ENCODE measurements around the gene C2orf81. TPM values are rescaled to one million over a fixed set of nuclear protein-coding genes. Genes with fewer than 3 reads are reported as not detected.

C2orf81 gene
- total and polyA plus RNA-seq, 4 donors = 0.08 to 0.44 (median 0.29) TPM

DNA sequence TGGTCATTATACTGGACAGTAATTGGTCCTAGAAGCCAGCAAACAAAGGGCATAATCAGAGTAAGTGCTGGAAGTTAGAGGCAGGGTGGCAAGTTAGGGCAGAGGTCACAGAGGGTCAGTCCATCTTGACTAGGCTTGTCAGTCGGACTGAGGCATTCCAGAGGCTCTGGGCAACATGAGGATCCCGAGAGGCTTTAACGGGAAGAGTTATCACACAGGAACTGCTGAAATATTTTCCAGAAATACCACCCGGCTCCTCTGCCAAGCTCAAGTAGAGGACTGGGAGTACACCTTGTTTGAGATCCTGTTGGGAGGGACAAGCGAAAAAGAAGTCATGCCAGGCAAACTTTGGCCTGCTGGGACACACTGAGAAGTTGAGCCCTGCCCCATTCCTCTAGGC is 13.7 kb downstream of the C2orf81 start:
- DNase-seq (ENCODE audit: low spot score) = no peak
- TF ChIP-seq SP1 (IDR thresholded peaks at IDR 0.05) (no peak), TAF1 (conservative IDR thresholded peaks at IDR 0.05) (no peak), GABPA (IDR thresholded peaks at IDR 0.05 in 1 of 2, conservative IDR thresholded peaks at IDR 0.05 in 1 of 2) (no peak), HNF4G (IDR thresholded peaks at IDR 0.05) (no peak), HNF4A (conservative IDR thresholded peaks at IDR 0.05) (no peak), NR2F2 (IDR thresholded peaks at IDR 0.05) (no peak), JUND (IDR thresholded peaks at IDR 0.05) (no peak), FOXA1 (IDR thresholded peaks at IDR 0.05) (no peak), RAD21 (IDR thresholded peaks at IDR 0.05) (no peak), RXRA (IDR thresholded peaks at IDR 0.05) (no peak), YY1 (IDR thresholded peaks at IDR 0.05) (no peak), MAX (IDR thresholded peaks at IDR 0.05) (no peak), ATF3 (IDR thresholded peaks at IDR 0.05) (no peak), FOXA2 (IDR thresholded peaks at IDR 0.05) (no peak), EGR1 (IDR thresholded peaks at IDR 0.05; ENCODE audit: low read depth in 2 of 2) (no peak)
- TF ChIP-seq, protein P1, sequence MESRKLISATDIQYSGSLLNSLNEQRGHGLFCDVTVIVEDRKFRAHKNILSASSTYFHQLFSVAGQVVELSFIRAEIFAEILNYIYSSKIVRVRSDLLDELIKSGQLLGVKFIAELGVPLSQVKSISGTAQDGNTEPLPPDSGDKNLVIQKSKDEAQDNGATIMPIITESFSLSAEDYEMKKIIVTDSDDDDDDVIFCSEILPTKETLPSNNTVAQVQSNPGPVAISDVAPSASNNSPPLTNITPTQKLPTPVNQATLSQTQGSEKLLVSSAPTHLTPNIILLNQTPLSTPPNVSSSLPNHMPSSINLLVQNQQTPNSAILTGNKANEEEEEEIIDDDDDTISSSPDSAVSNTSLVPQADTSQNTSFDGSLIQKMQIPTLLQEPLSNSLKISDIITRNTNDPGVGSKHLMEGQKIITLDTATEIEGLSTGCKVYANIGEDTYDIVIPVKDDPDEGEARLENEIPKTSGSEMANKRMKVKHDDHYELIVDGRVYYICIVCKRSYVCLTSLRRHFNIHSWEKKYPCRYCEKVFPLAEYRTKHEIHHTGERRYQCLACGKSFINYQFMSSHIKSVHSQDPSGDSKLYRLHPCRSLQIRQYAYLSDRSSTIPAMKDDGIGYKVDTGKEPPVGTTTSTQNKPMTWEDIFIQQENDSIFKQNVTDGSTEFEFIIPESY (IDR thresholded peaks at IDR 0.05) = no peak
- TF ChIP-seq, protein P2, sequence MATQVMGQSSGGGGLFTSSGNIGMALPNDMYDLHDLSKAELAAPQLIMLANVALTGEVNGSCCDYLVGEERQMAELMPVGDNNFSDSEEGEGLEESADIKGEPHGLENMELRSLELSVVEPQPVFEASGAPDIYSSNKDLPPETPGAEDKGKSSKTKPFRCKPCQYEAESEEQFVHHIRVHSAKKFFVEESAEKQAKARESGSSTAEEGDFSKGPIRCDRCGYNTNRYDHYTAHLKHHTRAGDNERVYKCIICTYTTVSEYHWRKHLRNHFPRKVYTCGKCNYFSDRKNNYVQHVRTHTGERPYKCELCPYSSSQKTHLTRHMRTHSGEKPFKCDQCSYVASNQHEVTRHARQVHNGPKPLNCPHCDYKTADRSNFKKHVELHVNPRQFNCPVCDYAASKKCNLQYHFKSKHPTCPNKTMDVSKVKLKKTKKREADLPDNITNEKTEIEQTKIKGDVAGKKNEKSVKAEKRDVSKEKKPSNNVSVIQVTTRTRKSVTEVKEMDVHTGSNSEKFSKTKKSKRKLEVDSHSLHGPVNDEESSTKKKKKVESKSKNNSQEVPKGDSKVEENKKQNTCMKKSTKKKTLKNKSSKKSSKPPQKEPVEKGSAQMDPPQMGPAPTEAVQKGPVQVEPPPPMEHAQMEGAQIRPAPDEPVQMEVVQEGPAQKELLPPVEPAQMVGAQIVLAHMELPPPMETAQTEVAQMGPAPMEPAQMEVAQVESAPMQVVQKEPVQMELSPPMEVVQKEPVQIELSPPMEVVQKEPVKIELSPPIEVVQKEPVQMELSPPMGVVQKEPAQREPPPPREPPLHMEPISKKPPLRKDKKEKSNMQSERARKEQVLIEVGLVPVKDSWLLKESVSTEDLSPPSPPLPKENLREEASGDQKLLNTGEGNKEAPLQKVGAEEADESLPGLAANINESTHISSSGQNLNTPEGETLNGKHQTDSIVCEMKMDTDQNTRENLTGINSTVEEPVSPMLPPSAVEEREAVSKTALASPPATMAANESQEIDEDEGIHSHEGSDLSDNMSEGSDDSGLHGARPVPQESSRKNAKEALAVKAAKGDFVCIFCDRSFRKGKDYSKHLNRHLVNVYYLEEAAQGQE (IDR thresholded peaks at IDR 0.05) = no peak
- TF ChIP-seq, protein P3, sequence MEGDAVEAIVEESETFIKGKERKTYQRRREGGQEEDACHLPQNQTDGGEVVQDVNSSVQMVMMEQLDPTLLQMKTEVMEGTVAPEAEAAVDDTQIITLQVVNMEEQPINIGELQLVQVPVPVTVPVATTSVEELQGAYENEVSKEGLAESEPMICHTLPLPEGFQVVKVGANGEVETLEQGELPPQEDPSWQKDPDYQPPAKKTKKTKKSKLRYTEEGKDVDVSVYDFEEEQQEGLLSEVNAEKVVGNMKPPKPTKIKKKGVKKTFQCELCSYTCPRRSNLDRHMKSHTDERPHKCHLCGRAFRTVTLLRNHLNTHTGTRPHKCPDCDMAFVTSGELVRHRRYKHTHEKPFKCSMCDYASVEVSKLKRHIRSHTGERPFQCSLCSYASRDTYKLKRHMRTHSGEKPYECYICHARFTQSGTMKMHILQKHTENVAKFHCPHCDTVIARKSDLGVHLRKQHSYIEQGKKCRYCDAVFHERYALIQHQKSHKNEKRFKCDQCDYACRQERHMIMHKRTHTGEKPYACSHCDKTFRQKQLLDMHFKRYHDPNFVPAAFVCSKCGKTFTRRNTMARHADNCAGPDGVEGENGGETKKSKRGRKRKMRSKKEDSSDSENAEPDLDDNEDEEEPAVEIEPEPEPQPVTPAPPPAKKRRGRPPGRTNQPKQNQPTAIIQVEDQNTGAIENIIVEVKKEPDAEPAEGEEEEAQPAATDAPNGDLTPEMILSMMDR (IDR thresholded peaks at IDR 0.05; ENCODE audit: low read depth, low read length, missing input control) = no peak
- H3K27ac ChIP-seq (ENCODE audit: low read depth in 1 of 2, low read length in 2 of 2) = no peak overlapping the region
- no peaks in the 10 kb centered on the region for H3K27me3 ChIP-seq (ENCODE audit: control insufficient read depth in 4 of 4, insufficient read depth in 4 of 4, low read length in 3 of 4)
- H3K36me3 ChIP-seq (ENCODE audit: control insufficient read depth in 4 of 4, insufficient read depth in 3 of 4, low read depth in 1 of 4, low read length in 3 of 4) = no peaks in the 10 kb centered on the region
- no peaks in the 10 kb centered on the region for H3K4me1 ChIP-seq (ENCODE audit: control insufficient read depth in 4 of 4, insufficient read depth in 4 of 4, low read length in 3 of 4)
- H3K9ac ChIP-seq (ENCODE audit: low read depth in 1 of 2, low read length in 2 of 2) = no peak overlapping the region
- no peak overlapping the region for H3K4me3 ChIP-seq (ENCODE audit: low read depth in 1 of 3, low read length in 3 of 3)
- no peaks in the 10 kb centered on the region for H3K9me3 ChIP-seq (ENCODE audit: control insufficient read depth in 4 of 4, low read length in 3 of 4)
- WGBS = 82% methylated on average over 5 of the region's 5 CpGs

Measured in liver (tissue), 9 donors.